Measurements from ENCODE around the gene UBE3C.
"Not testable (repeated sequence)": the region's sequence is repeated elsewhere in the genome, so short reads cannot be mapped to it uniquely, and the experiment has no call there.

Gene UBE3C

DNA sequence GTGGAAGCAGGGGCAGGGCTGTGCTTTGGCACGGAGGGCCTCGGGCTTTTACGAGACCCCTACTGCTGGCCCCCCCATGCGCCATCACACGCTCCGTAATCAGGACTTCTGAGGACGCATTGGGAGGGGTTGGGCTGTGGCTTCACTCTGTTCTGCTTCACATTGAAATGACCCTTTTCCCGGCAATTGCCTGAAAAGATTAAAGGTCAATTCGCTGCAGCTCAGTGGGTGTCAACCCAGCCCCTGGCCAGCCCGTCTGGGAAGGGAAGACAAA lies 41.7 kb upstream of the UBE3C start:
- no peak for TF ChIP-seq GABPA (IDR thresholded peaks at IDR 0.05; ENCODE audit: low read depth)
- no peak for TF ChIP-seq SPI1 (IDR thresholded peaks at IDR 0.05; ENCODE audit: borderline replicate concordance, low read depth)
- TF ChIP-seq POLR2AphosphoS5 (IDR thresholded peaks at IDR 0.05; ENCODE audit: low read depth), result no peak
- TF ChIP-seq, protein P1, sequence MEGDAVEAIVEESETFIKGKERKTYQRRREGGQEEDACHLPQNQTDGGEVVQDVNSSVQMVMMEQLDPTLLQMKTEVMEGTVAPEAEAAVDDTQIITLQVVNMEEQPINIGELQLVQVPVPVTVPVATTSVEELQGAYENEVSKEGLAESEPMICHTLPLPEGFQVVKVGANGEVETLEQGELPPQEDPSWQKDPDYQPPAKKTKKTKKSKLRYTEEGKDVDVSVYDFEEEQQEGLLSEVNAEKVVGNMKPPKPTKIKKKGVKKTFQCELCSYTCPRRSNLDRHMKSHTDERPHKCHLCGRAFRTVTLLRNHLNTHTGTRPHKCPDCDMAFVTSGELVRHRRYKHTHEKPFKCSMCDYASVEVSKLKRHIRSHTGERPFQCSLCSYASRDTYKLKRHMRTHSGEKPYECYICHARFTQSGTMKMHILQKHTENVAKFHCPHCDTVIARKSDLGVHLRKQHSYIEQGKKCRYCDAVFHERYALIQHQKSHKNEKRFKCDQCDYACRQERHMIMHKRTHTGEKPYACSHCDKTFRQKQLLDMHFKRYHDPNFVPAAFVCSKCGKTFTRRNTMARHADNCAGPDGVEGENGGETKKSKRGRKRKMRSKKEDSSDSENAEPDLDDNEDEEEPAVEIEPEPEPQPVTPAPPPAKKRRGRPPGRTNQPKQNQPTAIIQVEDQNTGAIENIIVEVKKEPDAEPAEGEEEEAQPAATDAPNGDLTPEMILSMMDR (IDR thresholded peaks at IDR 0.05; ENCODE audit: insufficient read depth, low read length), result no peak
- TF ChIP-seq, protein P2, sequence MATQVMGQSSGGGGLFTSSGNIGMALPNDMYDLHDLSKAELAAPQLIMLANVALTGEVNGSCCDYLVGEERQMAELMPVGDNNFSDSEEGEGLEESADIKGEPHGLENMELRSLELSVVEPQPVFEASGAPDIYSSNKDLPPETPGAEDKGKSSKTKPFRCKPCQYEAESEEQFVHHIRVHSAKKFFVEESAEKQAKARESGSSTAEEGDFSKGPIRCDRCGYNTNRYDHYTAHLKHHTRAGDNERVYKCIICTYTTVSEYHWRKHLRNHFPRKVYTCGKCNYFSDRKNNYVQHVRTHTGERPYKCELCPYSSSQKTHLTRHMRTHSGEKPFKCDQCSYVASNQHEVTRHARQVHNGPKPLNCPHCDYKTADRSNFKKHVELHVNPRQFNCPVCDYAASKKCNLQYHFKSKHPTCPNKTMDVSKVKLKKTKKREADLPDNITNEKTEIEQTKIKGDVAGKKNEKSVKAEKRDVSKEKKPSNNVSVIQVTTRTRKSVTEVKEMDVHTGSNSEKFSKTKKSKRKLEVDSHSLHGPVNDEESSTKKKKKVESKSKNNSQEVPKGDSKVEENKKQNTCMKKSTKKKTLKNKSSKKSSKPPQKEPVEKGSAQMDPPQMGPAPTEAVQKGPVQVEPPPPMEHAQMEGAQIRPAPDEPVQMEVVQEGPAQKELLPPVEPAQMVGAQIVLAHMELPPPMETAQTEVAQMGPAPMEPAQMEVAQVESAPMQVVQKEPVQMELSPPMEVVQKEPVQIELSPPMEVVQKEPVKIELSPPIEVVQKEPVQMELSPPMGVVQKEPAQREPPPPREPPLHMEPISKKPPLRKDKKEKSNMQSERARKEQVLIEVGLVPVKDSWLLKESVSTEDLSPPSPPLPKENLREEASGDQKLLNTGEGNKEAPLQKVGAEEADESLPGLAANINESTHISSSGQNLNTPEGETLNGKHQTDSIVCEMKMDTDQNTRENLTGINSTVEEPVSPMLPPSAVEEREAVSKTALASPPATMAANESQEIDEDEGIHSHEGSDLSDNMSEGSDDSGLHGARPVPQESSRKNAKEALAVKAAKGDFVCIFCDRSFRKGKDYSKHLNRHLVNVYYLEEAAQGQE (IDR thresholded peaks at IDR 0.05; ENCODE audit: insufficient replicate concordance, low read depth), result no peak
- H3K4me3 ChIP-seq (replicated peaks; ENCODE audit: insufficient read depth, low read length), result no peak overlapping the region
- DNase-seq (ENCODE audit: low read depth in 1 of 2, low spot score in 1 of 2), result no peak
- H3K27me3 ChIP-seq (ENCODE audit: insufficient read depth, poor library complexity, severe bottlenecking), result peaks cover 3% of the 10 kb centered on the region
- no peak overlapping the region for H3K27ac ChIP-seq (replicated peaks)

DNA sequence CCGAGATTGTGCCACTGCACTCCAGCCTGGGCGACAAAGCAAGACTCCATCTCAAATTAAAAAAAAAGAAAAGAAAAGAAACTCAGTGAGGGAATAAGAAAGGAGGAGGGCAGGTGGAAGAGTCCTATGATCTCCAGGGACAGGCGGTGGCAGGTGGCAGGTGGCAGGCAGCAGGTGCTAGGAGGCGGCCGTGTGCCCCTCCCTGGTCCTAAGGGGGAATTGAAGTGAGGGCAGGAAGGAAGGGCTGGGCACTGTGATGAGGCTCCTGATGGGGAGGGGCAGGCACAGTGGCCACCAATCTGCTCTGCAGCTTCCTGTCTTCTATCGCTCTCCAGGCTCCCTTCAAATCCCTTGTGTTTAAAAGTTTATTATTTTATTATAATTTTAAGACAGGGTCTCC lies 41.2 kb upstream of the UBE3C start:
- Histone ChIP-seq H3K4me3 (replicated peaks; ENCODE audit: insufficient read depth, low read length) (no peak overlapping the region), H3K27ac (replicated peaks) (no peak overlapping the region), H3K27me3 (ENCODE audit: insufficient read depth, poor library complexity, severe bottlenecking) (peaks cover 3% of the 10 kb centered on the region)
- no peak for TF ChIP-seq POLR2AphosphoS5 (IDR thresholded peaks at IDR 0.05; ENCODE audit: low read depth)
- TF ChIP-seq GABPA (IDR thresholded peaks at IDR 0.05; ENCODE audit: low read depth), result no peak
- TF ChIP-seq, protein P2 (IDR thresholded peaks at IDR 0.05; ENCODE audit: insufficient replicate concordance, low read depth), result no peak
- TF ChIP-seq, protein P1 (IDR thresholded peaks at IDR 0.05; ENCODE audit: insufficient read depth, low read length), result no peak
- no peak for TF ChIP-seq SPI1 (IDR thresholded peaks at IDR 0.05; ENCODE audit: borderline replicate concordance, low read depth)
- DNase-seq (ENCODE audit: low read depth in 1 of 2, low spot score in 1 of 2), result no peak

DNA sequence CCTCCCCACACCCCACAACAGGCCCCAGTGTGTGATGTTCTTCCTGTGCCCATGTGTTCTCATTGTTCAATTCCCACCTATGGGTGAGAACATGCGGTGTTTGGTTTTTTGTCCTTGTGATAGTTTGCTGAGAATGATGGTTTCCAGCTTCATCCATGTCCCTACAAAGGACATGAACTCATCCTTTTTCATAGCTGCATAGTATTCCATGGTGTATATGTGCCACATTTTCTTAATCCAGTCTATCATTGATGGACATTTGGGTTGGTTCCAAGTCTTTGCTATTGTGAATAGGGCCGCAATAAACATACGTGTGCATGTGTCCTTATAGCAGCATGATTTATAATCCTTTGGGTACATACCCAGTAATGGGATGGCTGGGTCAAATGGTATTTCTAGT lies 38.7 kb upstream of the UBE3C start:
- H3K27me3 ChIP-seq (ENCODE audit: insufficient read depth, poor library complexity, severe bottlenecking); H3K4me3 ChIP-seq (replicated peaks; ENCODE audit: insufficient read depth, low read length); H3K27ac ChIP-seq (replicated peaks); DNase-seq (ENCODE audit: low read depth in 1 of 2, low spot score in 1 of 2): not testable (repeated sequence)

DNA sequence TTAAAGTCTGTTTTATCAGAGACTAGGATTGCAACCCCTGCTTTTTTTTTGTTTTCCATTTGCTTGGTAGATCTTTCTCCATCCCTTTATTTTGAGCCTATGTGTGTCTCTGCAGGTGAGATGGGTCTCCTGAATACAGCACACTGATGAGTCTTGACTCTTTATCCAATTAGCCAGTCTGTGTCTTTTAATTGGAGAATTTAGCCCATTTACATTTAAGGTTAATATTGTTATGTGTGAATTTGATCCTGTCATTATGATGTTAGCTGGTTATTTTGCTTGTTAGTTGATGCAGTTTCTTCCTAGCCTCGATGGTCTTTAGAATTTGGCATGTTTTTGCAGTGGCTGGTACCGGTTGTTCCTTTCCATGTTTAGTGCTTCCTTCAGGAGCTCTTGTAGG lies 35.1 kb upstream of the UBE3C start:
- not testable (repeated sequence) for H3K27me3 ChIP-seq (ENCODE audit: insufficient read depth, poor library complexity, severe bottlenecking); H3K27ac ChIP-seq (replicated peaks); DNase-seq (ENCODE audit: low read depth in 1 of 2, low spot score in 1 of 2); H3K4me3 ChIP-seq (replicated peaks; ENCODE audit: insufficient read depth, low read length)

DNA sequence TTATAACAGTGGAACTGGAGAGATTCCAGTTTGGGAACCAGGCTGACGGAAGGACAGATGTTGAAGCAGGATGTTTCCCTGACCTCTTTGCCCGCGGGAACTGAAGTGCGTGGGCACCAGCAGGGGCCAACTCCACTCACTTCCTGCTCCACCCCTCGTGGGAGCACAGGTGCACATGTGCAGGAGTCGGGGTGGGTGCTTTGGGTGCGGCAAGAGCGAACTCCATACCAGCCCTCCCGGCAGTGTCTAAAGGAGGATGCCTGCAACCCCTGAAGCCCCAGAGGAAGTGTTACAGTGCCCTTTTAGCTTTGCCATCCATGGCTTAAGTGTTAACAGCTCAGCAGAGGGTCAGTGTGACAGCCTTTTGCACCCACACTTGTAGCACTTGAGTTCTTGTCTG lies 27.4 kb upstream of the UBE3C start:
- Histone ChIP-seq H3K27ac (replicated peaks) (no peak overlapping the region), H3K4me3 (replicated peaks; ENCODE audit: insufficient read depth, low read length) (no peak overlapping the region), H3K27me3 (ENCODE audit: insufficient read depth, poor library complexity, severe bottlenecking) (no peaks in the 10 kb centered on the region)
- DNase-seq (ENCODE audit: low read depth in 1 of 2, low spot score in 1 of 2), result no peak
- TF ChIP-seq, protein P1 (IDR thresholded peaks at IDR 0.05; ENCODE audit: insufficient read depth, low read length), result no peak
- TF ChIP-seq GABPA (IDR thresholded peaks at IDR 0.05; ENCODE audit: low read depth) (no peak), POLR2AphosphoS5 (IDR thresholded peaks at IDR 0.05; ENCODE audit: low read depth) (no peak), SPI1 (IDR thresholded peaks at IDR 0.05; ENCODE audit: borderline replicate concordance, low read depth) (no peak)
- TF ChIP-seq, protein P2 (IDR thresholded peaks at IDR 0.05; ENCODE audit: insufficient replicate concordance, low read depth), result no peak
